WTC11 (cell line): ENCODE results near the gene TCF12. TPM values are rescaled to one million over a fixed set of nuclear protein-coding genes. Genes with fewer than 3 reads are reported as not detected.

Experiments
- ATAC-seq: fragments of 200-7000 bp; cut with Tn5 transposase; 2 replicates; pipeline ENCODE4 v1.10.0; 2021; ENCODE audit warnings: mild to moderate bottlenecking, moderate library complexity
- CTCF ChIA-PET: fragments of 300-600 bp; sonication (Branson Sonifier 250); formaldehyde crosslinking; loops from one replicate; lab custom pipeline; 2021; ENCODE audit warnings: antibody characterized with exemption; lab: Charles Lee
- POLR2A ChIA-PET: fragments of 350-600 bp; sonication (Branson Sonifier 250); formaldehyde crosslinking; loops from one replicate; lab custom pipeline; 2021; ENCODE audit warnings: antibody characterized with exemption; lab: Charles Lee
- DNase-seq: peaks from one replicate; pipeline ENCODE4 v3.0.0; 2021; ENCODE audit warnings: low spot score
- H3K27ac Mint-ChIP-seq: 2 replicates; pipeline ENCODE4 v1.8.0; 2021; ENCODE audit warnings: mixed read lengths
- H3K27me3 Mint-ChIP-seq: 2 replicates; pipeline ENCODE4 v1.8.0; 2021; ENCODE audit warnings: low read depth, mild to moderate bottlenecking, moderate library complexity, mixed read lengths
- H3K36me3 Mint-ChIP-seq: 2 replicates; pipeline ENCODE4 v1.8.0; 2021; ENCODE audit warnings: mixed read lengths
- H3K4me1 Mint-ChIP-seq: 2 replicates; pipeline ENCODE4 v1.8.0; 2022; ENCODE audit warnings: mixed read lengths
- H3K4me3 Mint-ChIP-seq: 2 replicates; pipeline ENCODE4 v1.8.0; 2021; ENCODE audit warnings: mild to moderate bottlenecking, moderate library complexity, mixed read lengths
- H3K9me3 Mint-ChIP-seq: 2 replicates; pipeline ENCODE4 v1.8.0; 2021; ENCODE audit warnings: mixed read lengths
- AR ChIP-seq: fragments of 250-450 bp; sonication (Bioruptor Pico); IDR thresholded peaks from 2 replicates; pipeline ENCODE4 v1.9.0; 2021; ENCODE audit warnings: mild to moderate bottlenecking
- ARID4B ChIP-seq: sonication (generic); formaldehyde crosslinking; IDR thresholded peaks from 2 replicates; pipeline ENCODE4 v1.8.0; 2023; ENCODE audit warnings: missing genetic modification reagents, mild to moderate bottlenecking, borderline replicate concordance
- E2F1 ChIP-seq: sonication (generic); formaldehyde crosslinking; IDR thresholded peaks from 2 replicates; pipeline ENCODE4 v1.8.0; 2022; ENCODE audit warnings: mild to moderate bottlenecking, missing genetic modification reagents
- ESRRA ChIP-seq: sonication (generic); formaldehyde crosslinking; IDR thresholded peaks from 2 replicates; pipeline ENCODE4 v1.8.1; 2022; ENCODE audit warnings: mild to moderate bottlenecking, missing genetic modification reagents, borderline replicate concordance
- FOXJ3 ChIP-seq: sonication (generic); formaldehyde crosslinking; IDR thresholded peaks from 2 replicates; pipeline ENCODE4 v1.9.0; 2021; ENCODE audit warnings: missing genetic modification reagents, mild to moderate bottlenecking, borderline replicate concordance
- HMGXB4 ChIP-seq: sonication (generic); formaldehyde crosslinking; IDR thresholded peaks from 2 replicates; pipeline ENCODE4 v1.8.1; 2023; ENCODE audit warnings: mild to moderate bottlenecking, moderate library complexity, missing genetic modification reagents
- IRF1 ChIP-seq: sonication (generic); formaldehyde crosslinking; IDR thresholded peaks from 2 replicates; pipeline ENCODE4 v1.8.0; 2023; ENCODE audit warnings: missing genetic modification reagents
- JAZF1 ChIP-seq: fragments of 250-450 bp; sonication (Bioruptor Pico); IDR thresholded peaks from 2 replicates; pipeline ENCODE4 v1.9.0; 2021; ENCODE audit warnings: moderate library complexity, mild to moderate bottlenecking, inconsistent platforms
- NR3C1 ChIP-seq: sonication (generic); formaldehyde crosslinking; conservative IDR thresholded peaks from 2 replicates; pipeline ENCODE4 v1.8.1; 2023; ENCODE audit warnings: low read depth, mild to moderate bottlenecking, missing genetic modification reagents
- PREB ChIP-seq: sonication (generic); formaldehyde crosslinking; IDR thresholded peaks from 2 replicates; pipeline ENCODE4 v1.8.1; 2022; ENCODE audit warnings: mild to moderate bottlenecking, missing genetic modification reagents, moderate library complexity, borderline replicate concordance
- TEAD4 ChIP-seq: sonication (generic); formaldehyde crosslinking; IDR thresholded peaks from 2 replicates; pipeline ENCODE4 v1.8.0; 2022; ENCODE audit warnings: mild to moderate bottlenecking, missing genetic modification reagents
- ZMAT4 ChIP-seq: fragments of 250-450 bp; sonication (Bioruptor Pico); IDR thresholded peaks from 2 replicates; pipeline ENCODE4 v1.9.0; 2021; ENCODE audit warnings: mild to moderate bottlenecking
- ZNF317 ChIP-seq: sonication (generic); formaldehyde crosslinking; IDR thresholded peaks from 2 replicates; pipeline ENCODE4 v1.8.1; 2023; ENCODE audit warnings: low read depth, mild to moderate bottlenecking, moderate library complexity, missing genetic modification reagents, borderline replicate concordance
- ZNF532 ChIP-seq: fragments of 250-450 bp; sonication (Bioruptor Pico); IDR thresholded peaks from 2 replicates; pipeline ENCODE4 v1.9.0; 2021; ENCODE audit warnings: mild to moderate bottlenecking, borderline replicate concordance
- total RNA-seq: library from RNA; stranded (reverse); gene quantifications from 3 replicates; pipeline ENCODE4 v1.2.3, GENCODE V29; 2021

Gene TCF12
- total RNA-seq, 1 experiment from 2014 or later: 73.2 TPM

GRCh38 chr15:57098896-57099295, 180.5 kb downstream of the TCF12 start:
- H3K4me3 Mint-ChIP-seq: no peak overlapping the region
- no peak overlapping the region for H3K27ac Mint-ChIP-seq
- ChIA-PET POLR2A (no interaction called here), CTCF (no interaction called here)
- H3K4me1 Mint-ChIP-seq: peaks cover 20% of the 10 kb centered on the region
- ATAC-seq: no peak
- no peaks in the 10 kb centered on the region for H3K36me3 Mint-ChIP-seq
- no peak for TF ChIP-seq ZNF317 (CRISPR knock-in tag)
- no peak for TF ChIP-seq JAZF1
- TF ChIP-seq PREB: no peak
- no peak for TF ChIP-seq HMGXB4 (CRISPR knock-in tag)
- no peak for TF ChIP-seq ARID4B (CRISPR knock-in tag)
- TF ChIP-seq TEAD4 (CRISPR knock-in tag): no peak
- TF ChIP-seq IRF1 (CRISPR knock-in tag): no peak
- TF ChIP-seq E2F1: no peak
- DNase-seq: no peak
- H3K9me3 Mint-ChIP-seq: no peaks in the 10 kb centered on the region
- H3K27me3 Mint-ChIP-seq: no peaks in the 10 kb centered on the region

- POLR2A ChIA-PET: no interaction called here
- Mint-ChIP-seq H3K27ac (no peak overlapping the region), H3K9me3 (no peaks in the 10 kb centered on the region), H3K27me3 (no peaks in the 10 kb centered on the region), H3K4me1 (peaks cover 10% of the 10 kb centered on the region), H3K36me3 (no peaks in the 10 kb centered on the region), H3K4me3 (no peak overlapping the region)
- DNase-seq (no peak), ATAC-seq (no peak)
- CTCF ChIA-PET: no interaction called here
- TF ChIP-seq ZNF532 (no peak), NR3C1 (CRISPR knock-in tag) (no peak), ZMAT4 (CRISPR knock-in tag) (no peak), AR (CRISPR knock-in tag) (no peak), FOXJ3 (CRISPR knock-in tag) (no peak), ESRRA (CRISPR knock-in tag) (no peak)
These were observed 181.7 kb downstream of the TCF12 start for GRCh38 chr15:57100136-57100539.
